Panc1 (cell line): ENCODE results near the gene GRIK5.

Experiments
- POLR2AphosphoS5 ChIP-seq: IDR thresholded peaks from 2 replicates; pipeline ENCODE4 v1.6.1; 2012; ENCODE audit warnings: mild to moderate bottlenecking, low read depth, low read length, moderate library complexity
- SIN3A ChIP-seq: IDR thresholded peaks from 2 replicates; pipeline ENCODE4 v1.6.1; 2012; ENCODE audit warnings: low read depth, mild to moderate bottlenecking, low read length, moderate library complexity, borderline replicate concordance; ENCODE audit not compliant: insufficient read depth
- TCF7L2 ChIP-seq: IDR thresholded peaks from 2 replicates; pipeline ENCODE4 v1.6.1; 2011; ENCODE audit warnings: mild to moderate bottlenecking, low read depth, low read length, inconsistent platforms
- TF ChIP-seq, protein P1 (sequence below): fragments of 450-650 bp; IDR thresholded peaks from 2 replicates; pipeline ENCODE4 v1.5.1; 2017; ENCODE audit warnings: mild to moderate bottlenecking
- TF ChIP-seq, protein P2 (sequence below), 2 experiments: IDR thresholded peaks; 2 replicates each; pipeline ENCODE4 v1.6.1; 2011 to 2012; ENCODE audit warnings: low read depth in 2 of 2, control low read depth in 1 of 2, low read length in 1 of 2, mild to moderate bottlenecking in 1 of 2, moderate library complexity in 1 of 2; ENCODE audit not compliant: insufficient read depth in 1 of 2

DNA sequence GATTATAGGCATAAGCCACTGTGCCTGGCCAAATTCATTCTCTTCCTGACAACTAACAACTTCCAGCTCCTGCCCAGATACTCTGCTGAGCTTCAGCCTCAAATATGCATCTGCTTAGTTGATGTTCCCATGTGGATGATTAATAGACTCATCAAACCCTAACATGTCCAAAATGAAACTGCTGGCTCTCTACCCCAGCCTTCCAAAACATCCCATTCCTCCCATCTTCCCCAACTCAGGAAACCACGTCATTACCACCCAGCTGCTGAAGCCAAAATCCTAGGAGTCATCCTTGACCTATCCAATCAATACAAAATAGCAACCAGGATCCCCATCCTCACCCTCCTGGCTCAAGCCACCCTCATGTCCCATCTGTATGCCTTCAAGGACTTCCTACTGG, 41.4 kb upstream of the GRIK5 start:
- TF ChIP-seq, protein P1, sequence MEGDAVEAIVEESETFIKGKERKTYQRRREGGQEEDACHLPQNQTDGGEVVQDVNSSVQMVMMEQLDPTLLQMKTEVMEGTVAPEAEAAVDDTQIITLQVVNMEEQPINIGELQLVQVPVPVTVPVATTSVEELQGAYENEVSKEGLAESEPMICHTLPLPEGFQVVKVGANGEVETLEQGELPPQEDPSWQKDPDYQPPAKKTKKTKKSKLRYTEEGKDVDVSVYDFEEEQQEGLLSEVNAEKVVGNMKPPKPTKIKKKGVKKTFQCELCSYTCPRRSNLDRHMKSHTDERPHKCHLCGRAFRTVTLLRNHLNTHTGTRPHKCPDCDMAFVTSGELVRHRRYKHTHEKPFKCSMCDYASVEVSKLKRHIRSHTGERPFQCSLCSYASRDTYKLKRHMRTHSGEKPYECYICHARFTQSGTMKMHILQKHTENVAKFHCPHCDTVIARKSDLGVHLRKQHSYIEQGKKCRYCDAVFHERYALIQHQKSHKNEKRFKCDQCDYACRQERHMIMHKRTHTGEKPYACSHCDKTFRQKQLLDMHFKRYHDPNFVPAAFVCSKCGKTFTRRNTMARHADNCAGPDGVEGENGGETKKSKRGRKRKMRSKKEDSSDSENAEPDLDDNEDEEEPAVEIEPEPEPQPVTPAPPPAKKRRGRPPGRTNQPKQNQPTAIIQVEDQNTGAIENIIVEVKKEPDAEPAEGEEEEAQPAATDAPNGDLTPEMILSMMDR: no peak
- TF ChIP-seq SIN3A (no peak), TCF7L2 (no peak), POLR2AphosphoS5 (no peak)
- TF ChIP-seq, protein P2, sequence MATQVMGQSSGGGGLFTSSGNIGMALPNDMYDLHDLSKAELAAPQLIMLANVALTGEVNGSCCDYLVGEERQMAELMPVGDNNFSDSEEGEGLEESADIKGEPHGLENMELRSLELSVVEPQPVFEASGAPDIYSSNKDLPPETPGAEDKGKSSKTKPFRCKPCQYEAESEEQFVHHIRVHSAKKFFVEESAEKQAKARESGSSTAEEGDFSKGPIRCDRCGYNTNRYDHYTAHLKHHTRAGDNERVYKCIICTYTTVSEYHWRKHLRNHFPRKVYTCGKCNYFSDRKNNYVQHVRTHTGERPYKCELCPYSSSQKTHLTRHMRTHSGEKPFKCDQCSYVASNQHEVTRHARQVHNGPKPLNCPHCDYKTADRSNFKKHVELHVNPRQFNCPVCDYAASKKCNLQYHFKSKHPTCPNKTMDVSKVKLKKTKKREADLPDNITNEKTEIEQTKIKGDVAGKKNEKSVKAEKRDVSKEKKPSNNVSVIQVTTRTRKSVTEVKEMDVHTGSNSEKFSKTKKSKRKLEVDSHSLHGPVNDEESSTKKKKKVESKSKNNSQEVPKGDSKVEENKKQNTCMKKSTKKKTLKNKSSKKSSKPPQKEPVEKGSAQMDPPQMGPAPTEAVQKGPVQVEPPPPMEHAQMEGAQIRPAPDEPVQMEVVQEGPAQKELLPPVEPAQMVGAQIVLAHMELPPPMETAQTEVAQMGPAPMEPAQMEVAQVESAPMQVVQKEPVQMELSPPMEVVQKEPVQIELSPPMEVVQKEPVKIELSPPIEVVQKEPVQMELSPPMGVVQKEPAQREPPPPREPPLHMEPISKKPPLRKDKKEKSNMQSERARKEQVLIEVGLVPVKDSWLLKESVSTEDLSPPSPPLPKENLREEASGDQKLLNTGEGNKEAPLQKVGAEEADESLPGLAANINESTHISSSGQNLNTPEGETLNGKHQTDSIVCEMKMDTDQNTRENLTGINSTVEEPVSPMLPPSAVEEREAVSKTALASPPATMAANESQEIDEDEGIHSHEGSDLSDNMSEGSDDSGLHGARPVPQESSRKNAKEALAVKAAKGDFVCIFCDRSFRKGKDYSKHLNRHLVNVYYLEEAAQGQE (IDR thresholded peaks at IDR 0.05; ENCODE audit: insufficient read depth in 1 of 2, low read depth in 2 of 2, low read length in 1 of 2): no peak
